HepG2 (cell line): Measurements from ENCODE around the gene CYP4B1. TPM values are rescaled to one million over a fixed set of nuclear protein-coding genes. Genes with fewer than 3 reads are reported as not detected.

Experiments
- ATAC-seq: fragments of 200-7000 bp; cut with Tn5 transposase; 3 replicates; pipeline ENCODE4 v1.9.1; 2020; ENCODE audit warnings: mild to moderate bottlenecking, moderate library complexity
- BruUV-seq: library from RNA; stranded (reverse); fragments of 400-500 nt; replicated peaks from 2 replicates; lab custom pipeline; 2021; lab: Mats Ljungman, UMichigan
- CTCF ChIA-PET: fragments of 300-600 bp; formaldehyde crosslinking; extraction: SDS; loops from one replicate; lab custom pipeline; 2021; ENCODE audit warnings: low total read pairs, inconsistent platforms, low intra/inter-chr PET ratio; lab: Yijun Ruan, JAX
- POLR2A ChIA-PET: fragments of 350-600 bp; sonication (Branson Sonifier 250); formaldehyde crosslinking; loops from one replicate; lab custom pipeline; 2020; ENCODE audit warnings: antibody characterized with exemption, inconsistent platforms; lab: Yijun Ruan, JAX
- DNase-seq: peaks from one replicate; pipeline ENCODE4 v3.0.0-alpha.2; 2015; ENCODE audit warnings: low spot score
- FAIRE-seq: peaks from 3 replicates; lab custom pipeline; 2011; peaks lifted over from hg19 to GRCh38; lab: Jason Lieb, UNC
- H2AFZ ChIP-seq: one replicate; pipeline ENCODE4 v1.6.1; 2011; ENCODE audit warnings: low read length, inconsistent platforms
- H3K27ac ChIP-seq: fragments of 300-600 bp; 3 replicates; pipeline ENCODE4 v1.8.0; 2011; ENCODE audit warnings: mixed run types, mild to moderate bottlenecking, mixed read lengths, low read length, inconsistent platforms; ENCODE audit not compliant: insufficient read depth; ENCODE audit errors: extremely low read length
- H3K27me3 ChIP-seq, 2 experiments: fragments of 200-600 bp in 1 of 2; 2 replicates in 1 of 2; 3 replicates in 1 of 2; pipeline versions ENCODE4 v1.6.0 to v1.8.0; 2011; ENCODE audit warnings: low read length in 2 of 2, mild to moderate bottlenecking in 2 of 2, moderate library complexity in 2 of 2, inconsistent platforms in 1 of 2; ENCODE audit not compliant: insufficient read depth in 2 of 2, control insufficient read depth in 1 of 2
- H3K36me3 ChIP-seq, 2 experiments: fragments of 200-600 bp in 1 of 2; replicated peaks in 1 of 2; 2 replicates in 1 of 2; 3 replicates in 1 of 2; pipeline versions ENCODE4 v1.5.1 to v1.8.0; 2011; ENCODE audit warnings: low read length in 2 of 2, inconsistent platforms in 1 of 2; ENCODE audit not compliant: insufficient read depth in 2 of 2, control insufficient read depth in 1 of 2
- H3K4me1 ChIP-seq: 2 replicates; pipeline ENCODE4 v1.5.1; 2012; ENCODE audit warnings: low read length, inconsistent platforms; ENCODE audit not compliant: insufficient read depth
- H3K4me2 ChIP-seq: 2 replicates; pipeline ENCODE4 v1.6.0; 2011; ENCODE audit warnings: low read depth, low read length, inconsistent platforms
- H3K4me3 ChIP-seq, 3 experiments: fragments of 200-600 bp in 1 of 3; sonication (generic), shearing (Covaris generic) in 1 of 3; replicated peaks in 1 of 3; 2 replicates each; pipeline ENCODE4 v1.5.1; 2011 to 2016; ENCODE audit warnings: low read length in 3 of 3, inconsistent platforms in 2 of 3, low read depth in 2 of 3, mild to moderate bottlenecking in 2 of 3, control low read depth in 1 of 3, mixed read lengths in 1 of 3; ENCODE audit not compliant: insufficient read depth in 1 of 3
- H3K79me2 ChIP-seq: one replicate; pipeline ENCODE4 v1.6.1; 2011; ENCODE audit warnings: low read length, inconsistent platforms; ENCODE audit not compliant: insufficient read depth
- H3K9ac ChIP-seq: 2 replicates; pipeline ENCODE4 v1.6.0; 2011; ENCODE audit warnings: mild to moderate bottlenecking, low read depth, low read length, inconsistent platforms; ENCODE audit not compliant: insufficient read depth
- H3K9me3 ChIP-seq: 2 replicates; pipeline ENCODE4 v1.5.1; 2012; ENCODE audit warnings: mild to moderate bottlenecking, low read length
- H4K20me1 ChIP-seq: 2 replicates; pipeline ENCODE4 v1.6.0; 2011; ENCODE audit warnings: inconsistent platforms, mild to moderate bottlenecking, low read length, moderate library complexity; ENCODE audit not compliant: insufficient read depth
- FOSL1 ChIP-seq: sonication (generic); formaldehyde crosslinking; IDR thresholded peaks from 2 replicates; pipeline ENCODE4 v1.9.0; 2021; ENCODE audit warnings: missing genetic modification reagents, borderline replicate concordance
- HMGXB4 ChIP-seq, 2 experiments: sonication (generic) in 1 of 2; formaldehyde crosslinking in 1 of 2; IDR thresholded peaks; 2 replicates each; pipeline versions ENCODE4 v1.4.0 to v1.6.1; 2018 to 2020; ENCODE audit warnings: missing genetic modification reagents in 2 of 2, borderline replicate concordance in 1 of 2, low read depth in 1 of 2, mild to moderate bottlenecking in 1 of 2, missing biosample characterization in 1 of 2
- IKZF1 ChIP-seq: fragments of 450-650 bp; IDR thresholded peaks from 2 replicates; pipeline ENCODE4 v1.7.1; 2016
- IRF1 ChIP-seq: sonication (generic); formaldehyde crosslinking; IDR thresholded peaks from 2 replicates; pipeline ENCODE4 v1.4.0; 2020; ENCODE audit warnings: low read depth, mild to moderate bottlenecking, missing genetic modification reagents
- ZNF230 ChIP-seq: sonication (generic); formaldehyde crosslinking; IDR thresholded peaks from 2 replicates; pipeline ENCODE4 v1.4.0; 2020; ENCODE audit warnings: mild to moderate bottlenecking, missing genetic modification reagents
- ZNF674 ChIP-seq: sonication (generic); formaldehyde crosslinking; IDR thresholded peaks from 2 replicates; pipeline ENCODE4 v1.5.0; 2020; ENCODE audit warnings: low read depth, mild to moderate bottlenecking, missing genetic modification reagents
- ZNF777 ChIP-seq: sonication (generic); formaldehyde crosslinking; IDR thresholded peaks from 2 replicates; pipeline ENCODE4 v1.4.0; 2020; ENCODE audit warnings: missing genetic modification reagents
- ZNF891 ChIP-seq: sonication (generic); formaldehyde crosslinking; IDR thresholded peaks from 2 replicates; pipeline ENCODE4 v1.5.0; 2020; ENCODE audit warnings: mild to moderate bottlenecking, missing genetic modification reagents
- WGBS: methylation state at CpG from one replicate; pipeline ENCODE4 v1.1.6; 2017; ENCODE audit warnings: low lambda C conversion rate; 5-methylcytosine and 5-hydroxymethylcytosine counted together
- in situ Hi-C: cut with HindIII; loops from 2 replicates; pipeline ENCODE4 v1.10.0; 2017; ENCODE audit warnings: low pct_unique_long_range_greater_than_20kb; ENCODE audit not compliant: extremely low pct_ligation_motif_present
- intact Hi-C: fragments of 100-400 bp; cut with micrococcal nuclease; formaldehyde crosslinking; loops from one replicate; pipeline ENCODE4 v1.10.0; 2022; ENCODE audit not compliant: unreplicated experiment
- polyA plus RNA-seq, 8 experiments: library from polyadenylated mRNA; depleted of rRNA in 3 of 8; stranded (reverse) in 7 of 8; unstranded in 1 of 8; fragments of >200 nt; fragmentation: Illumina TruSeq in 4 of 8; extraction: Trizol in 4 of 8; gene quantifications; 2 replicates each; pipeline versions ENCODE4 v1.2.1 to v1.2.3, GENCODE V29; 2011 to 2016; ENCODE audit warnings: low read depth in 4 of 8, missing spikeins in 1 of 8, mixed read lengths in 1 of 8; ENCODE audit not compliant: insufficient read depth in 1 of 8
- total RNA-seq, 5 experiments: library from RNA; depleted of rRNA; stranded (reverse); fragments of >200 nt; fragmentation: Illumina TruSeq; extraction: Trizol; gene quantifications; 2 replicates each; pipeline ENCODE4 v1.2.3, GENCODE V29; 2016; ENCODE audit warnings: low read depth in 1 of 5

CYP4B1 gene
- total and polyA plus RNA-seq, 2 of the 13 experiments (the other 11 are each of a cell fraction or from before 2014, with no cell fraction given): 0.03 TPM; not detected in 1

GRCh38 chr1:46809071-46809470 is 10.2 kb downstream of the CYP4B1 start:
- DNase-seq (no peak), FAIRE-seq (no peak), ATAC-seq (no peak)
- Histone ChIP-seq H3K9me3 (no peaks in the 10 kb centered on the region), H3K36me3 (no peaks in the 10 kb centered on the region), H3K9ac (no peak overlapping the region), H3K4me3 (no peak overlapping the region), H3K4me1 (no peaks in the 10 kb centered on the region), H2AFZ (no peak overlapping the region), H3K27me3 (peaks cover 0 to 3% of the 10 kb centered on the region in 2 experiments; a peak in 1 of 5 replicates), H3K27ac (no peak overlapping the region), H4K20me1 (no peaks in the 10 kb centered on the region), H3K4me2 (no peak overlapping the region), H3K79me2 (no peaks in the 10 kb centered on the region)
- ChIA-PET POLR2A (no interaction called here), CTCF (no interaction called here)
- TF ChIP-seq ZNF777 (CRISPR knock-in tag) (no peak), ZNF891 (CRISPR knock-in tag) (no peak), HMGXB4 (CRISPR knock-in tag; IDR thresholded peaks at IDR 0.05; ENCODE audit: borderline replicate concordance in 1 of 2, low read depth in 1 of 2) (no peak)
- WGBS: 100% methylated on average over 1 of the region's 1 CpG
- intact Hi-C loops: no loop called here
- in situ Hi-C loops: no loop called here
- no TSS peak for BruUV-seq

- H3K4me2 ChIP-seq: no peak overlapping the region
- 63% methylated on average over 3 of the region's 3 CpGs for WGBS
- H2AFZ ChIP-seq: no peak overlapping the region
- intact Hi-C loops: no loop called here
- H3K9ac ChIP-seq: no peak overlapping the region
- no peak overlapping the region for H3K27ac ChIP-seq
- H3K4me3 ChIP-seq: no peak overlapping the region
- no peaks in the 10 kb centered on the region for H4K20me1 ChIP-seq
- ChIA-PET CTCF (no interaction called here), POLR2A (no interaction called here)
- DNase-seq (no peak), FAIRE-seq (no peak), ATAC-seq (no peak)
- no peaks in the 10 kb centered on the region for H3K79me2 ChIP-seq
- H3K36me3 ChIP-seq: no peaks in the 10 kb centered on the region
- no peaks in the 10 kb centered on the region for H3K4me1 ChIP-seq
- H3K27me3 ChIP-seq: peaks cover 0 to 3% of the 10 kb centered on the region in 2 experiments; a peak in 1 of 5 replicates
- no TSS peak for BruUV-seq
- TF ChIP-seq IRF1 (CRISPR knock-in tag): no peak
- no peak for TF ChIP-seq IKZF1
- TF ChIP-seq ZNF674 (CRISPR knock-in tag): no peak
- TF ChIP-seq FOSL1 (CRISPR knock-in tag): no peak
- no peak for TF ChIP-seq ZNF230 (CRISPR knock-in tag)
- in situ Hi-C loops: no loop called here
- H3K9me3 ChIP-seq: no peaks in the 10 kb centered on the region
These were observed 11.1 kb downstream of the CYP4B1 start for GRCh38 chr1:46809904-46810303.
